C4-2B (cell line): ENCODE measurements around the gene CD44.

Experiments
- H3K27ac ChIP-seq: fragments of 450-650 bp; 2 replicates; pipeline ENCODE4 v1.5.1; 2017
- ZFX ChIP-seq: fragments of 450-650 bp; IDR thresholded peaks from 2 replicates; pipeline ENCODE4 v1.6.1; 2017
- TF ChIP-seq, protein P1 (sequence below): fragments of 450-650 bp; conservative IDR thresholded peaks from 2 replicates; pipeline ENCODE4 v1.5.1; 2017; ENCODE audit warnings: mild to moderate bottlenecking

CD44 gene

DNA sequence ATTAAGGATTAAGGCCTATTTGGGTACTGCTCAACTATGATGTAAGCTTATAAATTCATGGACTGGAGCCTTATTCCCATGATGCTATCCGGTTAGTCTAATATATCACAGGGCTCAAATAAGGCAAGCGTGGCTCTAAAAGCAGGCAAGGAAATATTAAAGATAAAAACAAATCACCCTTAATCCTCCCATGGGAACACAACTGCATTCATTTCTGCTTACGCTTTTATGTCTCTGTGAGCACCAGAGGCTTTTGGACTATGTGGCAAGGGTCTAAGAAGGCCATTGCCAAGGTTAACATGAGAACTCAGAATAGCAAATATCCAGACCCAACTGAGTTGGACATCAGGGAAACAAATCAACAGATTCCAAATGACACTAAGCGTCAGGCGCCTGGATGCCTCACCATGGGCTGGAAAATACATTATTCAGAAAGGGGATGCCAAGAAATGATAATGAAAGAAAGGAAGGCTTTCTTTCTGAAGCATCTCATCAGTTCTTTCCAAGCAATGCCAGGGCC lies 142.3 kb downstream of the CD44 start:
- H3K27ac ChIP-seq = no peak overlapping the region
- no peak for TF ChIP-seq ZFX
- TF ChIP-seq, protein P1, sequence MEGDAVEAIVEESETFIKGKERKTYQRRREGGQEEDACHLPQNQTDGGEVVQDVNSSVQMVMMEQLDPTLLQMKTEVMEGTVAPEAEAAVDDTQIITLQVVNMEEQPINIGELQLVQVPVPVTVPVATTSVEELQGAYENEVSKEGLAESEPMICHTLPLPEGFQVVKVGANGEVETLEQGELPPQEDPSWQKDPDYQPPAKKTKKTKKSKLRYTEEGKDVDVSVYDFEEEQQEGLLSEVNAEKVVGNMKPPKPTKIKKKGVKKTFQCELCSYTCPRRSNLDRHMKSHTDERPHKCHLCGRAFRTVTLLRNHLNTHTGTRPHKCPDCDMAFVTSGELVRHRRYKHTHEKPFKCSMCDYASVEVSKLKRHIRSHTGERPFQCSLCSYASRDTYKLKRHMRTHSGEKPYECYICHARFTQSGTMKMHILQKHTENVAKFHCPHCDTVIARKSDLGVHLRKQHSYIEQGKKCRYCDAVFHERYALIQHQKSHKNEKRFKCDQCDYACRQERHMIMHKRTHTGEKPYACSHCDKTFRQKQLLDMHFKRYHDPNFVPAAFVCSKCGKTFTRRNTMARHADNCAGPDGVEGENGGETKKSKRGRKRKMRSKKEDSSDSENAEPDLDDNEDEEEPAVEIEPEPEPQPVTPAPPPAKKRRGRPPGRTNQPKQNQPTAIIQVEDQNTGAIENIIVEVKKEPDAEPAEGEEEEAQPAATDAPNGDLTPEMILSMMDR = no peak
